ENCODE data around the gene PCDHB14. TPM values are rescaled to one million over a fixed set of nuclear protein-coding genes. Genes with fewer than 3 reads are reported as not detected.
"Not testable (repeated sequence)": the region's sequence is repeated elsewhere in the genome, so short reads cannot be mapped to it uniquely, and the experiment has no call there.

The PCDHB14 gene
- total and polyA plus RNA-seq, 2 donors (not counting 1 experiment from before 2014, with no cell fraction given): not detected

- H3K27me3 ChIP-seq (replicated peaks in 1 of 4; ENCODE audit: control extremely low read depth in 1 of 4, control insufficient read depth in 3 of 4, insufficient read depth in 4 of 4, low read length in 3 of 4): peaks cover 0 to 10% (median 7%) of the 10 kb centered on the region in 4 experiments
- DNase-seq (no peak), ATAC-seq (ENCODE audit: low read depth) (no peak)
- Mint-ChIP-seq H3K4me3 (no peak within 1 kb of the TSS), H3K9me3 (ENCODE audit: insufficient read depth) (peaks cover 2% of the 10 kb centered on the region), H3K27me3 (peaks cover 29% of the 10 kb centered on the region), H3K4me1 (peaks cover 5% of the 10 kb centered on the region), H3K27ac (no peak within 1 kb of the TSS)
- no peak within 1 kb of the TSS for H3K9ac ChIP-seq (ENCODE audit: low read length)
- ChIA-PET POLR2A (no interaction called here), CTCF (no interaction called here)
- no peak within 1 kb of the TSS for H3K27ac ChIP-seq (ENCODE audit: low read length in 2 of 2)
- TF ChIP-seq EZH2 (IDR thresholded peaks at IDR 0.05; ENCODE audit: borderline replicate concordance, insufficient read depth, low read depth, low read length, poor library complexity, severe bottlenecking): no peak
- TF ChIP-seq CTCF (IDR thresholded peaks at IDR 0.05): no peak
- H3K4me3 ChIP-seq (ENCODE audit: control extremely low read depth in 1 of 5, extremely low read depth in 1 of 5, insufficient read depth in 1 of 5, low read depth in 2 of 5, low read length in 4 of 5): no peak within 1 kb of the TSS
- H3K4me2 ChIP-seq (replicated peaks; ENCODE audit: low read depth, low read length, poor library complexity, severe bottlenecking): no peak within 1 kb of the TSS
- intact Hi-C loops (cut with micrococcal nuclease): loop anchor here (10.0 kb wide), 1 partner anchor 383 kb away; no protein-coding TSS in a partner anchor
- no peaks in the 10 kb centered on the region for H4K20me1 ChIP-seq (ENCODE audit: control insufficient read depth, insufficient read depth, low read length, poor library complexity, severe bottlenecking)
- H2AFZ ChIP-seq (ENCODE audit: insufficient read depth, low read depth, low read length, poor library complexity, severe bottlenecking): no peak within 1 kb of the TSS
- no peaks in the 10 kb centered on the region for H3K79me2 ChIP-seq (ENCODE audit: control insufficient read depth, insufficient read depth, low read length)
- WGBS (ENCODE audit: insufficient coverage): 19% methylated on average over 13 of the region's 13 CpGs
- peaks cover 0 to 4% of the 10 kb centered on the region in 2 donors for H3K4me1 ChIP-seq (ENCODE audit: control insufficient read depth in 2 of 2, insufficient read depth in 2 of 2, low read length in 2 of 2)
- H3K9me3 ChIP-seq (ENCODE audit: control extremely low read depth in 1 of 3, control insufficient read depth in 2 of 3, insufficient read depth in 1 of 3, low read length in 2 of 3): peaks cover 0 to 34% (median 5%) of the 10 kb centered on the region in 3 donors
- H3K36me3 ChIP-seq (replicated peaks in 1 of 2; ENCODE audit: control extremely low read depth in 1 of 2, control insufficient read depth in 1 of 2, extremely low read depth in 1 of 2, insufficient read depth in 2 of 2, low read length in 1 of 2): no peaks in the 10 kb centered on the region
These were observed 40.9 kb upstream of the PCDHB14 start, which contains the start of gene PCDHB16 for GRCh38 chr5:141182248-141182647. TSS of gene PCDHB16 (plus strand) at chr5:141182387. CDS start at chr5:141182560, 173 bp downstream.

- Histone ChIP-seq H3K27me3 (replicated peaks in 1 of 4; ENCODE audit: control extremely low read depth in 1 of 4, control insufficient read depth in 3 of 4, insufficient read depth in 4 of 4, low read length in 3 of 4) (peaks cover 0 to 14% (median 8%) of the 10 kb centered on the region in 4 experiments), H3K9me3 (ENCODE audit: control extremely low read depth in 1 of 3, control insufficient read depth in 2 of 3, insufficient read depth in 1 of 3, low read length in 2 of 3) (peaks cover 0 to 36% (median 5%) of the 10 kb centered on the region in 3 donors)
- ATAC-seq (ENCODE audit: low read depth); H3K36me3 ChIP-seq (replicated peaks in 1 of 2; ENCODE audit: control extremely low read depth in 1 of 2, control insufficient read depth in 1 of 2, extremely low read depth in 1 of 2, insufficient read depth in 2 of 2, low read length in 1 of 2); H2AFZ ChIP-seq (ENCODE audit: insufficient read depth, low read depth, low read length, poor library complexity, severe bottlenecking); H3K9ac ChIP-seq (ENCODE audit: low read length); H3K4me3 Mint-ChIP-seq; H3K9me3 Mint-ChIP-seq (ENCODE audit: insufficient read depth); H3K4me1 Mint-ChIP-seq; H3K4me1 ChIP-seq (ENCODE audit: control insufficient read depth in 2 of 2, insufficient read depth in 2 of 2, low read length in 2 of 2); DNase-seq; H3K4me3 ChIP-seq (ENCODE audit: control extremely low read depth in 1 of 5, extremely low read depth in 1 of 5, insufficient read depth in 1 of 5, low read depth in 2 of 5, low read length in 4 of 5); H3K27ac ChIP-seq (ENCODE audit: low read length in 2 of 2); POLR2A ChIA-PET; H4K20me1 ChIP-seq (ENCODE audit: control insufficient read depth, insufficient read depth, low read length, poor library complexity, severe bottlenecking); CTCF ChIA-PET; H3K79me2 ChIP-seq (ENCODE audit: control insufficient read depth, insufficient read depth, low read length); H3K27ac Mint-ChIP-seq; H3K4me2 ChIP-seq (replicated peaks; ENCODE audit: low read depth, low read length, poor library complexity, severe bottlenecking): not testable (repeated sequence)
- intact Hi-C loops (cut with micrococcal nuclease): loop anchor here (10.0 kb wide), 1 partner anchor 381 kb away; no protein-coding TSS in a partner anchor
- H3K27me3 Mint-ChIP-seq: peaks cover 33% of the 10 kb centered on the region
- WGBS (ENCODE audit: insufficient coverage): 39% methylated on average over 15 of the region's 69 CpGs
These were observed 38.9 kb upstream of the PCDHB14 start for GRCh38 chr5:141184117-141184855.
